HS-5 (cell line): ENCODE data around the gene ACRV1.

Experiments
- DNase-seq: peaks from one replicate; pipeline ENCODE4 v3.0.0-alpha.2; 2012; ENCODE audit warnings: low read depth

ACRV1 gene

GRCh38 chr11:125649465-125650166 lies 31.0 kb downstream of the ACRV1 start:
- no peak for DNase-seq

- no peak for DNase-seq
These were observed 34.8 kb downstream of the ACRV1 start for GRCh38 chr11:125645871-125646270.

DNA sequence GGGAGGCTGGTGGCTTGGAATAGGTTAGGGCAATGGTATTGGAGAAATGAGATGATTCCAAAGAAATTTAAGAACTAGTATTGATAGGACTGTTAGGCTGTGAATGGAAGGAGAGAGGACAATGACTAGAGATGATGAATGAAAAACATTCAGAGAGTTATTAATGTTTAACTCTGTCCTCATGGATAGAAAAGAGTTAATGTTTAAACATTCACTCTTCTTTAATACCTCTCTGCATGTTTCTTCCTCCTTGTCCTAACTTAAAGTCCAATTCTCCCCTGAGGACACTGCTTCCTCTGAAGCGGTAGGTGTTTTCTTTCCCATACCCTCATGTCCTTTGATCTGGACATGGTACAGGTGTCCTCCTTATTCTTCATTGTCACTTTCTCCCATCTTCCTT lies 42.3 kb downstream of the ACRV1 start:
- DNase-seq, result no peak

DNA sequence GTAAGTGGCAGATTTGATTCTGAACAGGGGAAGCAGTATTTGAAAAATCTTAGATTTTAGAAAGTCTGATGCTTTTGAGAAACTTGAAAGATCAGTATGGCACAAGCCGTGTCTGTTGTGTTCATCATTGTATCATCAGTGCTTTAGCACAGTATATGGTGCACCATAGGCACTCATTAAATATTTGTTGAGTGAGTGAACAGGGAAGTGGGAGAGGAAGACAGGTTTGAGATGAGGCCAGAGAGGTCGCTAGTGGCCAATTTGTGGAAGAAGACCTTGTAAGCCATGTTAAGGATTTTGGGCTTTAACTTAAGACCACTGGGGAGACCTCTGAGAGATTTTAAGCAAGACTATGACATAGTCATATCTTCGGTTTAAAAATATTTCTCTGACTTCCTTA lies 42.8 kb downstream of the ACRV1 start:
- no peak for DNase-seq

GRCh38 chr11:125627236-125627910 lies 53.3 kb downstream of the ACRV1 start:
- DNase-seq, result no peak

- DNase-seq, result peak; percentile 83
These were observed 54.2 kb downstream of the ACRV1 start for GRCh38 chr11:125626288-125626950.

DNA sequence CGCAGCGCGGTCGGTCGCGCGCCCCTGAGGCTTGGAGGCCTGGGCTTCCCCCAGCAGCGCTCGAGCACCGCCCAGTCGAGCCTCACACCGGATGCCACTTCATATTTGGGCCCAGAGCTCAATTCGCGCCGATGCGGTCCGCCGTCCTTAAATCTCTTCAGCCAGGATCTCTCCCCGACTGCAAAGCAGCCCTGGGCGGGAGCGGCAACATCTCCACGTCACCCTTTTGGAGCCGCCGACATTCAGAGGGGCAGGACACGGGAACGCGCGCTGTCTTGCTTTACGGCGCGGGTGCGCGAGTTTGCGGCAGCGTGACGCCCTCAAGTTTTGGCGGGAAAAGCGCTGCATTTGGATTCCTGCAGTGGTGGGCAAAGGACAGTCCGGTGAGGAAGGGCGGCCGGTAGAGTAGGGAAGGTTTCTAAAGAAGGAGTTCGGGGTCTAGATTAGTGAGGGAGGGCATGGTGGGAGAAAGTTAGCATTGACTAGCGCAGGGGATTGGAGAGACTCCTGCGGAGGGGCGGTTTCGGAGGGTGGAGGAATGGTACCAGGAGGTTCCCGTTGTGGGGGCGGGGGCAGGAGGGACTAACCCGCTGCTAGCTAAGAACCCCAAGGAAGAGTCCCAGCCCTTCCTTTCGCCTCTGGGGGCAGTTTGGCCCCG lies 54.9 kb downstream of the ACRV1 start:
- DNase-seq, result peak; percentile 82

DNA sequence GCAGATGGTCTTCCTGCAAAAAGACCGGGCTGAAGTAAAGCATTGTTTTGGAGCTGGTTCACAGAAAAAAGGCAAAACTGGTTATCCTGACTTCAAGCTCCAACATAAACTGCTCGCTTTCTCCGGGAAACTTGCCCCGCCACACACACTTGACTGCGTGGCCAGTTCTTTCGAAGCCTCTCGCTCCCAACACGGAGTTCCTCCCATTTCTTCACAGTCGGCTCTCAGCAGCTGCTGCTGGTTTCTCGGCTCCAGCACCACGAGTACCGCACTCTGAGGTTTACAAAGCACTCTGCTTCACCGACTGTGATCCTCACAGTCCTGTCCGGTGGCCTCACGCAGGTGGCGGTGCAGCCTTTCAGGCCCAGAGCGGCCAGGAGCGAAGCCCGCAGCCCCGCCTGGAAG lies 55.4 kb downstream of the ACRV1 start:
- peak; percentile 20 for DNase-seq

DNA sequence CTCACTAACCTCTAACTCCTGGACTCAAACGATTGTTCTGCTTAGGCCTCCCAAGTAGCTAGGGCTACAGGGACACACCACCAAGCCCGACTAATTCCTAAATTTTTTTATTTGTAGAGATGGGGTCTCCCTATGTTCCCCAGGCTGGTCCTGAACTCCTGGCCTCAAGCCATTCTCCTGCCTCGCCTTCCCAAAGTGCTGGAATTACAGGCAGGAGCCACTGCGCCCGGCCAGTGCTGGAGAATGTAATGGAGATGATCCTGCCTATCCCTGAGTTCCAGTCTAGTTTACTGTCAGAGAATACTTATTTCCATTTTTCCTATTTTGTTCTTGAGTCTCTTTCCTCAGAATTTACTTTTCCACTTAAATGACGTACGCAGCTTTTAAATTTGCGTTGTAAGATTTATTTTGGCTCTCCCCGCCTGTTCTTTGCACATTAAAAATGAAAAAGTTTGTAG lies 55.9 kb downstream of the ACRV1 start, which contains the start of gene CHEK1:
CHEK1 (plus strand) TSS at position 408 of the 458 bp plus-strand sequence. CDS start 1,606 bp downstream, outside the sequence.
- no peak for DNase-seq

DNA sequence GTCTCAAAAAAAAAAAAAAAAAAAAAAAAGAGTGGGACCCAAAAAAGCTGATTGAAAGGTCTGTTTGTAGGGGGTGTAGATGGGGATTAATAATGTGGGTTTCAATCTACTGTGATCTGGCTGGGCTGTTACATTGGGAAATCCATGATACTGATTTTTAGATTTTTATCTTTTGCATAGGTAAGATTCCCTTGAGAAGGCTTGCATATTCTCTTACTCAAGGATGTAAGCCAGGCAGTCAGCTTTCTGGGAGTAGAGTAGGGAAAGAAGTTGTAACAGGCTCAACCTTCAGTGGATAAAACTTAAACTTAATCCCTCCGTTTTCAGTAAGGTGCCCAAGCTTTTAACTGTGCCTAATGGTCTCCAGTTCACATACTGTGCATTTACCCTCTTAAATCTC lies 57.6 kb downstream of the ACRV1 start:
- DNase-seq, result no peak

- peak; percentile 31 for DNase-seq
These were observed 58.7 kb downstream of the ACRV1 start for GRCh38 chr11:125621995-125622394.
